Fibroblast of villous mesenchyme (primary cell): ENCODE results near the gene EMSY. TPM values are rescaled to one million over a fixed set of nuclear protein-coding genes. Genes with fewer than 3 reads are reported as not detected.
"Not testable (repeated sequence)": the region's sequence is repeated elsewhere in the genome, so short reads cannot be mapped to it uniquely, and the experiment has no call there.

ENCODE experiments used
- DNase-seq: peaks from one replicate; pipeline ENCODE4 v3.0.0-alpha.2; 2010; ENCODE audit warnings: low read depth
- H3K4me3 ChIP-seq: 2 replicates; pipeline ENCODE4 v1.5.1; 2011; ENCODE audit warnings: low read depth, mild to moderate bottlenecking, low read length
- total RNA-seq: library from RNA; depleted of rRNA; stranded (reverse); fragments of >200 nt; gene quantifications from 2 replicates; pipeline ENCODE4 v1.2.3, GENCODE V29; 2012
- TF ChIP-seq, protein P1 (sequence below): IDR thresholded peaks from 2 replicates; pipeline ENCODE4 v1.5.1; 2012; ENCODE audit warnings: low read depth, mild to moderate bottlenecking, low read length; ENCODE audit not compliant: insufficient read depth

The EMSY gene, protein sequence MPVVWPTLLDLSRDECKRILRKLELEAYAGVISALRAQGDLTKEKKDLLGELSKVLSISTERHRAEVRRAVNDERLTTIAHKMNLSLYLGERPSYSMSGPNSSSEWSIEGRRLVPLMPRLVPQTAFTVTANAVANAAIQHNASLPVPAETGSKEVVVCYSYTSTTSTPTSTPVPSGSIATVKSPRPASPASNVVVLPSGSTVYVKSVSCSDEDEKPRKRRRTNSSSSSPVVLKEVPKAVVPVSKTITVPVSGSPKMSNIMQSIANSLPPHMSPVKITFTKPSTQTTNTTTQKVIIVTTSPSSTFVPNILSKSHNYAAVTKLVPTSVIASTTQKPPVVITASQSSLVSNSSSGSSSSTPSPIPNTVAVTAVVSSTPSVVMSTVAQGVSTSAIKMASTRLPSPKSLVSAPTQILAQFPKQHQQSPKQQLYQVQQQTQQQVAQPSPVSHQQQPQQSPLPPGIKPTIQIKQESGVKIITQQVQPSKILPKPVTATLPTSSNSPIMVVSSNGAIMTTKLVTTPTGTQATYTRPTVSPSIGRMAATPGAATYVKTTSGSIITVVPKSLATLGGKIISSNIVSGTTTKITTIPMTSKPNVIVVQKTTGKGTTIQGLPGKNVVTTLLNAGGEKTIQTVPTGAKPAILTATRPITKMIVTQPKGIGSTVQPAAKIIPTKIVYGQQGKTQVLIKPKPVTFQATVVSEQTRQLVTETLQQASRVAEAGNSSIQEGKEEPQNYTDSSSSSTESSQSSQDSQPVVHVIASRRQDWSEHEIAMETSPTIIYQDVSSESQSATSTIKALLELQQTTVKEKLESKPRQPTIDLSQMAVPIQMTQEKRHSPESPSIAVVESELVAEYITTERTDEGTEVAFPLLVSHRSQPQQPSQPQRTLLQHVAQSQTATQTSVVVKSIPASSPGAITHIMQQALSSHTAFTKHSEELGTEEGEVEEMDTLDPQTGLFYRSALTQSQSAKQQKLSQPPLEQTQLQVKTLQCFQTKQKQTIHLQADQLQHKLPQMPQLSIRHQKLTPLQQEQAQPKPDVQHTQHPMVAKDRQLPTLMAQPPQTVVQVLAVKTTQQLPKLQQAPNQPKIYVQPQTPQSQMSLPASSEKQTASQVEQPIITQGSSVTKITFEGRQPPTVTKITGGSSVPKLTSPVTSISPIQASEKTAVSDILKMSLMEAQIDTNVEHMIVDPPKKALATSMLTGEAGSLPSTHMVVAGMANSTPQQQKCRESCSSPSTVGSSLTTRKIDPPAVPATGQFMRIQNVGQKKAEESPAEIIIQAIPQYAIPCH (N-terminal part only)
- total RNA-seq: 18.0 and 22.0 TPM in 2 replicates

DNA sequence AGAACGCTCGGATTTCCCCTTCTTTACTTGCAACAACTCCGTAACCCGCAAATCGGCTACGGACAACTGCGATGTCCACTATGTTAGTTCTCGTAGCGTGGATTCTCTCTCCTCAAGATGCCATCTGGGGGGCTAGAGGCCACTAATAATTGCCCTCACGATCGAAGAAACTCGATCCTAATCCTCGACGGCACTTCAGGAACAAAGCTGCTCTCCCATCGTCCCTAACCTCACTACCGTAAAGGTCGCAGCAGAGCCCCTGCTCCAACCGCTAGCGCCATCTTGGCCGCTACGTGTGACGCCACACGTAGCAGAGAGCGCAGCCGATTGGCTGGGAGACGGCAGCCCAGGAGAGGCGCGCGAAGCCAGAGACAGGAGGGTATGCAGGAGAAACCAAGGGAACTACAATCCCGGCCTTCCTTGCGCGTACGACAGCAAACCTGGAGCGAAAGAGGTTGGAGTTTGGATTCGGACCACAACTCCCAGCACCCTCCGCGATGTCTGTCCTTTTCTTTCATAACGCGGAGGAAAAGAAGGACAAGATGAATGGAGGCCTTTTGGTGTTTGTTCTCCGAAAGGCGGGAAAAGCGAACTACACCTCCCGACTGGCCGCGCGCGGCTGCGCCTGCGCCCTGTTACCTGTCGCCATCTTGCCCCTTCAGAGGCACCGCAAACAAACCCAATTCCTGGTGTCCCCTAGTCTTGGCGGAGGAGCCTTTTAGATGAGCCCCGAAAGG is at the start of gene EMSY:
Gene EMSY, plus strand, starts transcription at position 635 of the 737 bp plus-strand sequence. CDS start 1,921 bp downstream, outside the sequence.
- TF ChIP-seq, protein P1, sequence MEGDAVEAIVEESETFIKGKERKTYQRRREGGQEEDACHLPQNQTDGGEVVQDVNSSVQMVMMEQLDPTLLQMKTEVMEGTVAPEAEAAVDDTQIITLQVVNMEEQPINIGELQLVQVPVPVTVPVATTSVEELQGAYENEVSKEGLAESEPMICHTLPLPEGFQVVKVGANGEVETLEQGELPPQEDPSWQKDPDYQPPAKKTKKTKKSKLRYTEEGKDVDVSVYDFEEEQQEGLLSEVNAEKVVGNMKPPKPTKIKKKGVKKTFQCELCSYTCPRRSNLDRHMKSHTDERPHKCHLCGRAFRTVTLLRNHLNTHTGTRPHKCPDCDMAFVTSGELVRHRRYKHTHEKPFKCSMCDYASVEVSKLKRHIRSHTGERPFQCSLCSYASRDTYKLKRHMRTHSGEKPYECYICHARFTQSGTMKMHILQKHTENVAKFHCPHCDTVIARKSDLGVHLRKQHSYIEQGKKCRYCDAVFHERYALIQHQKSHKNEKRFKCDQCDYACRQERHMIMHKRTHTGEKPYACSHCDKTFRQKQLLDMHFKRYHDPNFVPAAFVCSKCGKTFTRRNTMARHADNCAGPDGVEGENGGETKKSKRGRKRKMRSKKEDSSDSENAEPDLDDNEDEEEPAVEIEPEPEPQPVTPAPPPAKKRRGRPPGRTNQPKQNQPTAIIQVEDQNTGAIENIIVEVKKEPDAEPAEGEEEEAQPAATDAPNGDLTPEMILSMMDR: no peak
- peak; percentile 100 for DNase-seq

DNA sequence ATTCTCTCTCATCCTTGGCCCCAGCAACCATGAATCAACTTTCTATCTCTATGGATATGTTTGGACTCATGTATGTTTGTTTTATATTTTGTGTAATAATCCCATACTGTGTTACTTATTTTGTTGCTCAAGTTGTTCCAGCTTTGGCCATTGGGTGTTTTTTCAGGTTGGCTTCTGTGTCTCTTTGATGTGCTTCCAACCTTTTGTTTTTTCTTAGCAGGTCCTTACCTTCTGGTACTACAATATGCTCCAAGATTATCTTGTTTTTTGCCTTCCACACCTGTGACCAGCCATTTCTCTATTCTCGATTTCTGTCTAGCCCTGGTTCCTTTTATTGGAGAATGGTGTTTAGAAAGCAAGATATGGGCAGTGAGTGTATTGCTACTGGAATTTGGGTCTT is 49.5 kb upstream of the EMSY start:
- no peak overlapping the region for H3K4me3 ChIP-seq
- DNase-seq: no peak
- TF ChIP-seq, protein P1: no peak

More for the DNA sequence above, at the start of gene EMSY:
- H3K4me3 ChIP-seq: peak within 1 kb of the TSS; percentile 99

DNA sequence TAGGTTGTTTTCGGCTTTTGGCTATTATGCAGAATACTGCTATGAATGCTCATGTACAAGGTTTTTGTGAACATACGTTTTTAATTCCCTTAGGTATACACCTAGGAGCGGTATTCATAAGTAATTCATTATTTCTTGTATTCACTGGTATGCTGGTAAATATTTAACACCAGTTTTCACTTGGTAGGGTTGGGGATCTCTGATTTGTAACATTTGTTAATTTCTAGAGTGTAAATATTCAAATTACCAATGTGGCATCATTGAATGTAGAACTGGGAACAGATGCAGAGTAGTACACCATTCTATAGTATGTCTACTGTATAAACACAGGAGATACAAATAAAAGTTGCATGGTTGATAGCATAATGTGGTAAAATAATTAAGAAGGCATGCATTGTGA is 47.4 kb upstream of the EMSY start:
- no peak for DNase-seq
- TF ChIP-seq, protein P1: no peak
- H3K4me3 ChIP-seq: no peak overlapping the region

DNA sequence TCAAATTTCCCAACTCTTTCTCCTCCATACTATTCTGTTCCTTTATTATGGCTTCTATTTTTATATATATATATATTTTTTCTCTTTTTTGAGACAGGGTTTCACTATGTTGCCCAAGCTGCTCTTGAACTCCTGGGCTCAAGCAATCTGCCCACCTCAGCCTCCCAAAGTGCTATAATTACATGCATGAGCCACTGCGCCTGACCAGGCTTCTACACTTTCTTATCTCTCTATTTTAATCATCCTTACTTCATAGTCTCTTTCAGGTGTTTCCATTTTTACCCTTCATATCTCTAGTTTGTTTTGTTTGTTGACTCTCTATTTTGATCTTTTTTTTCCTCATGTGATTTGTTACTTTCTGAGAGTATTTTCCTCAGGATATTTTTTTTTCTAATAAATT is 43.9 kb upstream of the EMSY start:
- TF ChIP-seq, protein P1: no peak
- no peak overlapping the region for H3K4me3 ChIP-seq
- DNase-seq: no peak

DNA sequence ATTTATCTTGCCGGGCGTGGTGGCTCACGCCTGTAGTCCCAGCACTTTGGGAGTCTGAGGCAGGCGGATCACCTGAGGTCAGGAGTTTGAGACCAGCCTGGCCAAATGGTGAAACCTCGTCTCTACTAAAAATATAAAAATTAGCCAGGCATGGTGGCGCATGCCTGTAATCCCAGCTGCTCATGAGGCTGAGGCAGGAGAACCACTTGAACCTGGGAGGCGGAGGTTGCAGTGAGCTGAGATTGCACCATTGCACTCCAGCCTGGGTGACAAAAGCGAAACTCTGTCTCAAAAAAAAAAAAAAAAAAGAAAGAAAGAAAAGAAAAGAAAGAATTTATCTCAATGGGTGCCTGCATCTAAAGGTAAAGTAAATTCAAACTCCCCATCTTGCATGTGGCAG is 43.3 kb upstream of the EMSY start:
- H3K4me3 ChIP-seq, DNase-seq: not testable (repeated sequence)

DNA sequence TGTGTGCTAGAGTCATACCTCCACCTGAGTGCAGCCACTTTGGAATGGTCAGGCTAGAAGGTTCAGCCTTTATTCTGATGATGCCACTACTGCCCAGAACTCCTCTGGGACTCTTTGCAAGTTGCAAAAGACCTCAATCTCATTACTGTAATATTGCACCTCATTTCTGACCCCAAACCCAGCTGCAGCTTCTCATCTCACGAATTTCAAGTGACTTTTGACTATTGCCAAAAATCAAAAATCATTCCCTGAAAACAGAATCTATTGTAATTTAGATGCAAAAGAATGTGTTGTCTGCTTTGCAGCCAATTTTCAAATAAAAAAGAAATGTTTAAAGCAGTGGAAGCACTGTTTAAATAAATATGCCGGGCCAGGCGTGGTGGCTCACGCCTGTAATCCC is 38.5 kb upstream of the EMSY start:
- DNase-seq: no peak
- no peak overlapping the region for H3K4me3 ChIP-seq
- TF ChIP-seq, protein P1: no peak
